H1 (cell line): ENCODE measurements around the gene NR3C1. TPM values are rescaled to one million over a fixed set of nuclear protein-coding genes. Genes with fewer than 3 reads are reported as not detected.

Experiments used
- CTCF ChIA-PET: fragments of 300-600 bp; sonication (Branson Sonifier 250); formaldehyde crosslinking; loops from one replicate; lab custom pipeline; 2021; ENCODE audit not compliant: partially characterized antibody; lab: Charles Lee
- POLR2A ChIA-PET: fragments of 300-600 bp; sonication (Branson Sonifier 250); formaldehyde crosslinking; loops from one replicate; lab custom pipeline; 2021; ENCODE audit warnings: inconsistent platforms; ENCODE audit not compliant: partially characterized antibody; lab: Charles Lee
- DNase-seq, 2 experiments: peaks; one replicate each; pipeline versions ENCODE4 v3.0.0 to v3.0.0-alpha.2; 2010 to 2022; ENCODE audit warnings: low spot score in 2 of 2, low read depth in 1 of 2, mixed read lengths in 1 of 2
- FAIRE-seq: peaks from 2 replicates; lab custom pipeline; 2011; peaks lifted over from hg19 to GRCh38; lab: Jason Lieb, UNC
- H2AFZ ChIP-seq: 2 replicates; pipeline ENCODE4 v1.8.1; 2012; ENCODE audit warnings: low read length, inconsistent platforms
- H2AK5ac ChIP-seq: 2 replicates; pipeline ENCODE4 v1.6.1; 2013; ENCODE audit warnings: low read depth, low read length
- H2BK120ac ChIP-seq: replicated peaks from 2 replicates; pipeline ENCODE3; 2013; ENCODE audit warnings: low read depth, low read length, inconsistent platforms
- H2BK12ac ChIP-seq: 2 replicates; pipeline ENCODE4 v1.6.1; 2013; ENCODE audit warnings: low read depth, low read length
- H2BK15ac ChIP-seq: 2 replicates; pipeline ENCODE4 v1.6.1; 2013; ENCODE audit warnings: low read length
- H2BK20ac ChIP-seq: 2 replicates; pipeline ENCODE4 v1.6.1; 2013; ENCODE audit warnings: low read length
- H2BK5ac ChIP-seq: 2 replicates; pipeline ENCODE4 v1.6.1; 2013; ENCODE audit warnings: low read depth, low read length
- H3K14ac ChIP-seq: 2 replicates; pipeline ENCODE4 v1.6.1; 2013; ENCODE audit warnings: inconsistent platforms; ENCODE audit not compliant: insufficient read length
- H3K18ac ChIP-seq: 2 replicates; pipeline ENCODE4 v1.6.1; 2013; ENCODE audit warnings: low read length; ENCODE audit errors: extremely low read depth
- H3K23ac ChIP-seq: 2 replicates; pipeline ENCODE4 v1.6.1; 2013; ENCODE audit warnings: inconsistent platforms; ENCODE audit not compliant: insufficient read length
- H3K23me2 ChIP-seq: 2 replicates; pipeline ENCODE4 v1.6.1; 2013; ENCODE audit warnings: low read depth, low read length
- H3K27ac ChIP-seq: 2 replicates; pipeline ENCODE4 v1.6.1; 2011; ENCODE audit warnings: low read depth, low read length, inconsistent platforms
- H3K27me3 ChIP-seq, 4 experiments: replicated peaks in 1 of 4; 1 replicate in 1 of 4; 2 replicates in 3 of 4; pipeline versions ENCODE4 v1.6.1 to v1.8.1; 2011 to 2013; ENCODE audit warnings: low read length in 3 of 4, mild to moderate bottlenecking in 3 of 4, inconsistent platforms in 2 of 4, mixed read lengths in 2 of 4, moderate library complexity in 1 of 4; ENCODE audit not compliant: control insufficient read depth in 3 of 4, insufficient read depth in 3 of 4; ENCODE audit errors: extremely low read depth in 1 of 4
- H3K36me3 ChIP-seq, 4 experiments: 2 replicates each; pipeline versions ENCODE4 v1.6.1 to v1.8.1; 2011 to 2013; ENCODE audit warnings: mild to moderate bottlenecking in 4 of 4, low read length in 3 of 4, moderate library complexity in 2 of 4, control low read depth in 1 of 4, inconsistent platforms in 1 of 4; ENCODE audit not compliant: insufficient read depth in 4 of 4, control insufficient read depth in 2 of 4
- H3K4ac ChIP-seq: replicated peaks from 2 replicates; pipeline ENCODE3; 2013; ENCODE audit warnings: low read length, low read depth, mixed read lengths, inconsistent platforms; ENCODE audit not compliant: insufficient read length
- H3K4me1 ChIP-seq, 4 experiments: replicated peaks in 1 of 4; 1 replicate in 1 of 4; 2 replicates in 3 of 4; pipeline versions ENCODE4 v1.6.1 to v1.8.1; 2011 to 2013; ENCODE audit warnings: low read length in 3 of 4, inconsistent platforms in 2 of 4, mixed read lengths in 1 of 4; ENCODE audit not compliant: insufficient read depth in 4 of 4, control insufficient read depth in 3 of 4
- H3K4me2 ChIP-seq, 2 experiments: 2 replicates each; pipeline versions ENCODE4 v1.6.1 to v1.8.1; 2011 to 2013; ENCODE audit warnings: low read depth in 2 of 2, low read length in 2 of 2, control low read depth in 1 of 2, inconsistent platforms in 1 of 2, mild to moderate bottlenecking in 1 of 2; ENCODE audit not compliant: insufficient read depth in 1 of 2
- H3K4me3 ChIP-seq, 4 experiments: fragments of 200-600, 300-600 bp in 1 of 4; sonication (generic), shearing (Covaris generic), sonication (Bioruptor Twin) in 1 of 4; 2 replicates each; pipeline versions ENCODE4 v1.5.1 to v1.8.1; 2011 to 2016; ENCODE audit warnings: low read length in 4 of 4, low read depth in 3 of 4, control low read depth in 2 of 4, inconsistent platforms in 2 of 4, mild to moderate bottlenecking in 2 of 4, mixed read lengths in 1 of 4, moderate library complexity in 1 of 4; ENCODE audit not compliant: insufficient read depth in 2 of 4; ENCODE audit errors: extremely low read depth in 1 of 4
- H3K56ac ChIP-seq: replicated peaks from 2 replicates; pipeline ENCODE3; 2013; ENCODE audit warnings: low read depth, mild to moderate bottlenecking, mixed read lengths, low read length, inconsistent platforms; ENCODE audit not compliant: insufficient read length
- H3K79me1 ChIP-seq: 2 replicates; pipeline ENCODE4 v1.6.1; 2013; ENCODE audit warnings: low read depth, low read length, control low read depth
- H3K79me2 ChIP-seq, 2 experiments: 2 replicates each; pipeline versions ENCODE4 v1.6.1 to v1.8.1; 2012 to 2013; ENCODE audit warnings: low read length in 2 of 2, mild to moderate bottlenecking in 2 of 2, inconsistent platforms in 1 of 2; ENCODE audit not compliant: insufficient read depth in 2 of 2, control insufficient read depth in 1 of 2
- H3K9ac ChIP-seq, 4 experiments: replicated peaks in 1 of 4; 1 replicate in 1 of 4; 2 replicates in 3 of 4; pipeline versions ENCODE4 v1.6.1 to v1.8.1; 2011 to 2013; ENCODE audit warnings: low read depth in 3 of 4, low read length in 3 of 4, control low read depth in 2 of 4, mild to moderate bottlenecking in 2 of 4, moderate library complexity in 2 of 4, inconsistent platforms in 1 of 4; ENCODE audit errors: extremely low read depth in 1 of 4
- H3K9me3 ChIP-seq, 2 experiments: 2 replicates each; pipeline versions ENCODE4 v1.6.1 to v1.8.1; 2012 to 2013; ENCODE audit warnings: mild to moderate bottlenecking in 2 of 2, moderate library complexity in 2 of 2, control low read depth in 1 of 2, inconsistent platforms in 1 of 2, low read depth in 1 of 2, low read length in 1 of 2, mixed read lengths in 1 of 2; ENCODE audit not compliant: insufficient read depth in 2 of 2
- H4K20me1 ChIP-seq, 2 experiments: replicated peaks in 1 of 2; 2 replicates each; pipeline versions ENCODE3 to v1.8.1; 2011 to 2013; ENCODE audit warnings: inconsistent platforms in 2 of 2, low read length in 2 of 2, mild to moderate bottlenecking in 1 of 2; ENCODE audit not compliant: insufficient read depth in 2 of 2, control insufficient read depth in 1 of 2
- H4K5ac ChIP-seq: 2 replicates; pipeline ENCODE4 v1.6.1; 2013; ENCODE audit warnings: low read length, low read depth, mixed read lengths, inconsistent platforms; ENCODE audit not compliant: insufficient read length
- H4K8ac ChIP-seq: 2 replicates; pipeline ENCODE4 v1.8.0; 2013; ENCODE audit warnings: mild to moderate bottlenecking, moderate library complexity, low read length, inconsistent platforms; ENCODE audit not compliant: insufficient read depth; ENCODE audit errors: extremely low read depth
- H4K91ac ChIP-seq: replicated peaks from 2 replicates; pipeline ENCODE3; 2013; ENCODE audit warnings: low read length, mixed read lengths, inconsistent platforms; ENCODE audit not compliant: insufficient read length
- ASH2L ChIP-seq: fragments of 200-600, 300-600 bp; sonication (generic); IDR thresholded peaks from one replicate; pipeline ENCODE4 v1.7.1; 2017; ENCODE audit warnings: low read length
- SIN3A ChIP-seq, 2 experiments: IDR thresholded peaks in 1 of 2; conservative IDR thresholded peaks in 1 of 2; 2 replicates each; pipeline ENCODE4 v1.6.1; 2011 to 2012; ENCODE audit warnings: low read length in 2 of 2, improper control_type of control experiment in 1 of 2, low read depth in 1 of 2, mild to moderate bottlenecking in 1 of 2
- TAF7 ChIP-seq: optimal IDR thresholded peaks from 2 replicates; pipeline ENCODE3; 2011; ENCODE audit warnings: low read depth, mild to moderate bottlenecking, inconsistent platforms, low read length, moderate library complexity, borderline replicate concordance
- WGBS, 2 experiments: shearing (Covaris generic) in 1 of 2; methylation state at CpG; one replicate each; pipeline versions ENCODE4 v1.1.6 to v1.1.7; 2013 to 2015; ENCODE audit warnings: low lambda C conversion rate in 2 of 2, mixed read lengths in 2 of 2, inconsistent platforms in 1 of 2, low coverage in 1 of 2, missing lambda C conversion rate in 1 of 2; ENCODE audit not compliant: insufficient replicate concordance in 2 of 2, insufficient coverage in 1 of 2, insufficient read length in 1 of 2; ENCODE audit errors: extremely low coverage in 1 of 2, missing lambda C conversion rate in 1 of 2; 5-methylcytosine and 5-hydroxymethylcytosine counted together
- long read RNA-seq, 2 experiments: library from RNA in 1 of 2; library from capped mRNA in 1 of 2; stranded (forward); transcript quantifications; one replicate each; pipeline ENCODE4 v2.0.0, GENCODE V29; 2021; ENCODE audit warnings: inconsistent platforms in 1 of 2
- polyA minus RNA-seq, 3 experiments: library from RNA; depleted of rRNA, polyadenylated mRNA; stranded (reverse); fragments of >200 nt; gene quantifications; 1 replicate in 2 of 3; 2 replicates in 1 of 3; pipeline ENCODE4 v1.2.3, GENCODE V29; 2011
- polyA plus RNA-seq, 7 experiments: library from polyadenylated mRNA; depleted of rRNA in 3 of 7; stranded (reverse) in 5 of 7; unstranded in 2 of 7; fragments of >200 nt in 5 of 7; fragments of 200-250 nt in 2 of 7; gene quantifications; 1 replicate in 5 of 7; 2 replicates in 1 of 7; 4 replicates in 1 of 7; pipeline versions ENCODE4 v1.2.1 to v1.2.3, GENCODE V29; 2011 to 2013; ENCODE audit warnings: missing spikeins in 2 of 7, mixed read lengths in 2 of 7
- total RNA-seq: library from RNA; stranded (reverse); fragmentation: NEBNext Ultra II Directional; extraction: Animal tissue kit (Norgen Biotek cat#: 25700); gene quantifications from 2 replicates; pipeline ENCODE4 v1.2.1, GENCODE V29; 2021
- TF ChIP-seq, protein P1 (sequence below), 3 experiments: IDR thresholded peaks; 1 replicate in 2 of 3; 2 replicates in 1 of 3; pipeline versions ENCODE4 v1.5.1 to v1.6.1; 2011; ENCODE audit warnings: low read length in 3 of 3, mild to moderate bottlenecking in 3 of 3, inconsistent platforms in 2 of 3, low read depth in 1 of 3, moderate library complexity in 1 of 3; ENCODE audit not compliant: insufficient read depth in 1 of 3; ENCODE audit errors: control extremely low read depth in 1 of 3

Gene NR3C1
- 5.4 and 7.7 TPM in 2 replicates for total RNA-seq
- polyA plus RNA-seq (2011; rRNA removed) = 0.61 and 1.7 TPM in 2 replicates
- 1.5 TPM for polyA plus RNA-seq (2011; cell fraction: cytosol; rRNA removed)
- 1.2 TPM for polyA plus RNA-seq (2011; cell fraction: nucleus; rRNA removed)
- polyA plus RNA-seq (2012, experiment 1 of 2) = 2.1 to 4.9 TPM (median 3.4 TPM) in 4 replicates
- 0.41 TPM for polyA plus RNA-seq (2012, experiment 2 of 2)
- polyA plus RNA-seq (2013, experiment 1 of 2) = 5.9 TPM
- polyA plus RNA-seq (2013, experiment 2 of 2) = 5.2 TPM
- 5.4 and 10.8 TPM in 2 replicates for polyA minus RNA-seq (2011; rRNA and poly(A)+ RNA removed)
- 2.7 TPM for polyA minus RNA-seq (2011; cell fraction: cytosol; rRNA and poly(A)+ RNA removed)
- 7.5 TPM for polyA minus RNA-seq (2011; cell fraction: nucleus; rRNA and poly(A)+ RNA removed)
- long read RNA-seq, experiment 1, partial matches to known transcripts = 0 of 1 reads
- long read RNA-seq, experiment 1, other reads (novel, unspliced or antisense) = 1 of 1 reads
- long read RNA-seq, experiment 2, full-length matches to known transcripts = 3 of 6 reads
- long read RNA-seq, experiment 2, partial matches to known transcripts = 2 of 6 reads
- long read RNA-seq, experiment 2, other reads (novel, unspliced or antisense) = 1 of 6 reads

GRCh38 chr5:143403593-143404415 is at the start of gene NR3C1:
NR3C1 (minus strand) TSS chr5:143403686; CDS start chr5:143400839, 2,847 bp downstream.
- WGBS, 2 experiments = 1% methylated on average over 50 of the region's 114 CpGs; no CpG with 5 or more reads in 1 of the 2 experiments
- Histone ChIP-seq H2AK5ac (no peak within 1 kb of the TSS), H3K18ac (peak within 1 kb of the TSS; percentile 24), H4K20me1 (no peaks in the 10 kb centered on the region), H3K27ac (no peak within 1 kb of the TSS), H2BK5ac (no peak within 1 kb of the TSS; the same call in 1 of the 2 replicates), H3K4ac (no peak within 1 kb of the TSS), H3K56ac (no peak within 1 kb of the TSS), H2BK15ac (no peak within 1 kb of the TSS), H3K9ac (peak within 1 kb of the TSS in 1 of 4 experiments; percentile 43; a peak in 1 of 7 replicates), H2BK120ac (no peak within 1 kb of the TSS), H2BK12ac (no peak within 1 kb of the TSS), H3K79me1 (no peaks in the 10 kb centered on the region), H4K5ac (no peak within 1 kb of the TSS), H3K9me3 (no peaks in the 10 kb centered on the region), H3K27me3 (peaks cover 5 to 27% (median 12%) of the 10 kb centered on the region in 4 experiments; a peak in 6 of 7 replicates), H3K23me2 (peaks cover 14% of the 10 kb centered on the region), H4K8ac (no peak within 1 kb of the TSS; the same call in 1 of the 2 replicates), H3K14ac (no peak within 1 kb of the TSS), H3K79me2 (0 out of 4 replicates have a peak, but pooled peaks cover 0 to 2% of the 10 kb centered on the region in 2 experiments), H4K91ac (no peak within 1 kb of the TSS), H3K4me1 (peaks cover 0 to 11% (median 3%) of the 10 kb centered on the region in 4 experiments; a peak in 5 of 7 replicates), H3K4me2 (peak within 1 kb of the TSS; percentile 86 to 98), H2AFZ (no peak within 1 kb of the TSS), H3K4me3 (peak within 1 kb of the TSS; percentile 67 to 81 (median 78)), H2BK20ac (no peak within 1 kb of the TSS), H3K23ac (no peak within 1 kb of the TSS), H3K36me3 (no peaks in the 10 kb centered on the region)
- DNase-seq (peak in 1 of 2 experiments; percentile 75), FAIRE-seq (no peak)
- ChIA-PET POLR2A (interaction anchor here (0.8 kb wide), 1 partner anchor 123 kb away, joined by 3 read pairs; no protein-coding TSS in a partner anchor), CTCF (interaction anchor here (0.6 to 2.5 kb wide), 21 partner anchors 10 to 421 kb away, joined by 3 to 10 read pairs (median 3); no protein-coding TSS in a partner anchor)
- peak; percentile 66 for TF ChIP-seq ASH2L
- no peak for TF ChIP-seq TAF7
- TF ChIP-seq, protein P1, sequence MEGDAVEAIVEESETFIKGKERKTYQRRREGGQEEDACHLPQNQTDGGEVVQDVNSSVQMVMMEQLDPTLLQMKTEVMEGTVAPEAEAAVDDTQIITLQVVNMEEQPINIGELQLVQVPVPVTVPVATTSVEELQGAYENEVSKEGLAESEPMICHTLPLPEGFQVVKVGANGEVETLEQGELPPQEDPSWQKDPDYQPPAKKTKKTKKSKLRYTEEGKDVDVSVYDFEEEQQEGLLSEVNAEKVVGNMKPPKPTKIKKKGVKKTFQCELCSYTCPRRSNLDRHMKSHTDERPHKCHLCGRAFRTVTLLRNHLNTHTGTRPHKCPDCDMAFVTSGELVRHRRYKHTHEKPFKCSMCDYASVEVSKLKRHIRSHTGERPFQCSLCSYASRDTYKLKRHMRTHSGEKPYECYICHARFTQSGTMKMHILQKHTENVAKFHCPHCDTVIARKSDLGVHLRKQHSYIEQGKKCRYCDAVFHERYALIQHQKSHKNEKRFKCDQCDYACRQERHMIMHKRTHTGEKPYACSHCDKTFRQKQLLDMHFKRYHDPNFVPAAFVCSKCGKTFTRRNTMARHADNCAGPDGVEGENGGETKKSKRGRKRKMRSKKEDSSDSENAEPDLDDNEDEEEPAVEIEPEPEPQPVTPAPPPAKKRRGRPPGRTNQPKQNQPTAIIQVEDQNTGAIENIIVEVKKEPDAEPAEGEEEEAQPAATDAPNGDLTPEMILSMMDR (IDR thresholded peaks at IDR 0.05; ENCODE audit: control extremely low read depth in 1 of 3, insufficient read depth in 1 of 3, low read depth in 1 of 3, low read length in 3 of 3) = peak; percentile 26 to 68 (median 46)
- TF ChIP-seq SIN3A (conservative IDR thresholded peaks at IDR 0.05 in 1 of 2, IDR thresholded peaks at IDR 0.05 in 1 of 2; ENCODE audit: low read depth in 1 of 2, low read length in 2 of 2) = peak in 1 of 2 experiments; percentile 51; a peak in 1 of 4 replicates
